H1 (cell line): Measurements from ENCODE around the gene CIB4.

Experiments used
- BCL11A ChIP-seq, 2 experiments: IDR thresholded peaks; one replicate each; pipeline ENCODE4 v1.6.1; 2011; ENCODE audit warnings: low read depth in 2 of 2, low read length in 2 of 2, mild to moderate bottlenecking in 2 of 2
- CBX8 ChIP-seq: fragments of 300-800, 300-1000 bp; sonication (generic); IDR thresholded peaks from 2 replicates; pipeline ENCODE4 v1.7.1; 2016; ENCODE audit warnings: low read depth, low read length, borderline replicate concordance
- CHD2 ChIP-seq: IDR thresholded peaks from 2 replicates; pipeline ENCODE4 v1.6.1; 2012; ENCODE audit warnings: low read length, improper control_type of control experiment
- CTCF ChIP-seq, 3 experiments: IDR thresholded peaks; 1 replicate in 2 of 3; 2 replicates in 1 of 3; pipeline versions ENCODE4 v1.5.1 to v1.6.1; 2011; ENCODE audit warnings: low read length in 3 of 3, mild to moderate bottlenecking in 3 of 3, inconsistent platforms in 2 of 3, low read depth in 1 of 3, moderate library complexity in 1 of 3; ENCODE audit not compliant: insufficient read depth in 1 of 3; ENCODE audit errors: control extremely low read depth in 1 of 3
- EP300 ChIP-seq, 2 experiments: IDR thresholded peaks; 1 replicate in 1 of 2; 2 replicates in 1 of 2; pipeline ENCODE4 v1.6.1; 2011 to 2012; ENCODE audit warnings: low read depth in 2 of 2, low read length in 2 of 2, mild to moderate bottlenecking in 2 of 2, borderline replicate concordance in 1 of 2, inconsistent platforms in 1 of 2, moderate library complexity in 1 of 2
- POLR2A ChIP-seq, 2 experiments: IDR thresholded peaks; 1 replicate in 1 of 2; 2 replicates in 1 of 2; pipeline ENCODE4 v1.6.1; 2011; ENCODE audit warnings: low read depth in 2 of 2, low read length in 2 of 2, mild to moderate bottlenecking in 2 of 2; ENCODE audit errors: control extremely low read depth in 1 of 2
- POU5F1 ChIP-seq: IDR thresholded peaks from 2 replicates; pipeline ENCODE4 v1.6.1; 2011; ENCODE audit warnings: low read depth, mild to moderate bottlenecking, low read length, moderate library complexity
- RAD21 ChIP-seq, 2 experiments: IDR thresholded peaks in 1 of 2; conservative IDR thresholded peaks in 1 of 2; 2 replicates each; pipeline ENCODE4 v1.6.1; 2011; ENCODE audit warnings: low read depth in 2 of 2, low read length in 2 of 2, improper control_type of control experiment in 1 of 2, inconsistent platforms in 1 of 2, mild to moderate bottlenecking in 1 of 2, moderate library complexity in 1 of 2
- SP2 ChIP-seq: IDR thresholded peaks from 2 replicates; pipeline ENCODE4 v1.6.1; 2012; ENCODE audit warnings: mild to moderate bottlenecking, low read length, inconsistent platforms
- SRF ChIP-seq: IDR thresholded peaks from 2 replicates; pipeline ENCODE4 v1.6.1; 2011; ENCODE audit warnings: mild to moderate bottlenecking, low read depth, low read length, moderate library complexity
- TAF1 ChIP-seq: IDR thresholded peaks from 2 replicates; pipeline ENCODE4 v1.6.1; 2011; ENCODE audit warnings: mild to moderate bottlenecking, low read depth, low read length
- TBP ChIP-seq: IDR thresholded peaks from 2 replicates; pipeline ENCODE4 v1.6.1; 2011; ENCODE audit warnings: low read depth, low read length, improper control_type of control experiment
- YY1 ChIP-seq: IDR thresholded peaks from 2 replicates; pipeline ENCODE4 v1.6.1; 2011; ENCODE audit warnings: low read depth, mild to moderate bottlenecking, low read length

GRCh38 chr2:26559044-26559405 lies 82.1 kb downstream of the CIB4 start:
- no peak for TF ChIP-seq POU5F1
- TF ChIP-seq BCL11A (IDR thresholded peaks at IDR 0.05; ENCODE audit: low read depth in 2 of 2, low read length in 2 of 2), result no peak
- TF ChIP-seq CBX8, result no peak
- TF ChIP-seq CHD2, result no peak
- no peak for TF ChIP-seq POLR2A (IDR thresholded peaks at IDR 0.05; ENCODE audit: control extremely low read depth in 1 of 2, low read depth in 2 of 2, low read length in 2 of 2)
- TF ChIP-seq CTCF (IDR thresholded peaks at IDR 0.05; ENCODE audit: control extremely low read depth in 1 of 3, insufficient read depth in 1 of 3, low read depth in 1 of 3, low read length in 3 of 3), result no peak
- no peak for TF ChIP-seq YY1
- TF ChIP-seq TAF1, result no peak
- no peak for TF ChIP-seq SRF
- TF ChIP-seq RAD21 (IDR thresholded peaks at IDR 0.05 in 1 of 2, conservative IDR thresholded peaks at IDR 0.05 in 1 of 2; ENCODE audit: low read depth in 2 of 2, low read length in 2 of 2), result no peak
- no peak for TF ChIP-seq SP2
- no peak for TF ChIP-seq TBP
- TF ChIP-seq EP300 (IDR thresholded peaks at IDR 0.05; ENCODE audit: borderline replicate concordance in 1 of 2, low read depth in 2 of 2, low read length in 2 of 2), result no peak
